SK-N-SH (cell line): Measurements from ENCODE around the gene IQSEC1.

Experiments used
- POLR2AphosphoS5 ChIP-seq: IDR thresholded peaks from 2 replicates; pipeline ENCODE4 v1.6.1; 2012; ENCODE audit warnings: low read depth, low read length
- TCF12 ChIP-seq: IDR thresholded peaks from 2 replicates; pipeline ENCODE4 v1.4.0; 2012
- TF ChIP-seq, protein P1 (sequence below): fragments of 200-600 bp; sonication (generic); IDR thresholded peaks from 2 replicates; pipeline ENCODE4 v1.6.1; 2017; ENCODE audit warnings: antibody characterized with exemption, mild to moderate bottlenecking, moderate library complexity
- TF ChIP-seq, protein P2 (sequence below): IDR thresholded peaks from 2 replicates; pipeline ENCODE4 v1.6.1; 2012; ENCODE audit warnings: mild to moderate bottlenecking, low read depth, low read length, moderate library complexity

- TF ChIP-seq TCF12 (no peak), POLR2AphosphoS5 (no peak)
- TF ChIP-seq, protein P1, sequence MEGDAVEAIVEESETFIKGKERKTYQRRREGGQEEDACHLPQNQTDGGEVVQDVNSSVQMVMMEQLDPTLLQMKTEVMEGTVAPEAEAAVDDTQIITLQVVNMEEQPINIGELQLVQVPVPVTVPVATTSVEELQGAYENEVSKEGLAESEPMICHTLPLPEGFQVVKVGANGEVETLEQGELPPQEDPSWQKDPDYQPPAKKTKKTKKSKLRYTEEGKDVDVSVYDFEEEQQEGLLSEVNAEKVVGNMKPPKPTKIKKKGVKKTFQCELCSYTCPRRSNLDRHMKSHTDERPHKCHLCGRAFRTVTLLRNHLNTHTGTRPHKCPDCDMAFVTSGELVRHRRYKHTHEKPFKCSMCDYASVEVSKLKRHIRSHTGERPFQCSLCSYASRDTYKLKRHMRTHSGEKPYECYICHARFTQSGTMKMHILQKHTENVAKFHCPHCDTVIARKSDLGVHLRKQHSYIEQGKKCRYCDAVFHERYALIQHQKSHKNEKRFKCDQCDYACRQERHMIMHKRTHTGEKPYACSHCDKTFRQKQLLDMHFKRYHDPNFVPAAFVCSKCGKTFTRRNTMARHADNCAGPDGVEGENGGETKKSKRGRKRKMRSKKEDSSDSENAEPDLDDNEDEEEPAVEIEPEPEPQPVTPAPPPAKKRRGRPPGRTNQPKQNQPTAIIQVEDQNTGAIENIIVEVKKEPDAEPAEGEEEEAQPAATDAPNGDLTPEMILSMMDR, result no peak
- TF ChIP-seq, protein P2, sequence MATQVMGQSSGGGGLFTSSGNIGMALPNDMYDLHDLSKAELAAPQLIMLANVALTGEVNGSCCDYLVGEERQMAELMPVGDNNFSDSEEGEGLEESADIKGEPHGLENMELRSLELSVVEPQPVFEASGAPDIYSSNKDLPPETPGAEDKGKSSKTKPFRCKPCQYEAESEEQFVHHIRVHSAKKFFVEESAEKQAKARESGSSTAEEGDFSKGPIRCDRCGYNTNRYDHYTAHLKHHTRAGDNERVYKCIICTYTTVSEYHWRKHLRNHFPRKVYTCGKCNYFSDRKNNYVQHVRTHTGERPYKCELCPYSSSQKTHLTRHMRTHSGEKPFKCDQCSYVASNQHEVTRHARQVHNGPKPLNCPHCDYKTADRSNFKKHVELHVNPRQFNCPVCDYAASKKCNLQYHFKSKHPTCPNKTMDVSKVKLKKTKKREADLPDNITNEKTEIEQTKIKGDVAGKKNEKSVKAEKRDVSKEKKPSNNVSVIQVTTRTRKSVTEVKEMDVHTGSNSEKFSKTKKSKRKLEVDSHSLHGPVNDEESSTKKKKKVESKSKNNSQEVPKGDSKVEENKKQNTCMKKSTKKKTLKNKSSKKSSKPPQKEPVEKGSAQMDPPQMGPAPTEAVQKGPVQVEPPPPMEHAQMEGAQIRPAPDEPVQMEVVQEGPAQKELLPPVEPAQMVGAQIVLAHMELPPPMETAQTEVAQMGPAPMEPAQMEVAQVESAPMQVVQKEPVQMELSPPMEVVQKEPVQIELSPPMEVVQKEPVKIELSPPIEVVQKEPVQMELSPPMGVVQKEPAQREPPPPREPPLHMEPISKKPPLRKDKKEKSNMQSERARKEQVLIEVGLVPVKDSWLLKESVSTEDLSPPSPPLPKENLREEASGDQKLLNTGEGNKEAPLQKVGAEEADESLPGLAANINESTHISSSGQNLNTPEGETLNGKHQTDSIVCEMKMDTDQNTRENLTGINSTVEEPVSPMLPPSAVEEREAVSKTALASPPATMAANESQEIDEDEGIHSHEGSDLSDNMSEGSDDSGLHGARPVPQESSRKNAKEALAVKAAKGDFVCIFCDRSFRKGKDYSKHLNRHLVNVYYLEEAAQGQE, result peak; percentile 88
These were observed 193.9 kb downstream of the IQSEC1 start for GRCh38 chr3:12879191-12879815.
